ENCODE measurements around the gene KCNJ1.

DNA sequence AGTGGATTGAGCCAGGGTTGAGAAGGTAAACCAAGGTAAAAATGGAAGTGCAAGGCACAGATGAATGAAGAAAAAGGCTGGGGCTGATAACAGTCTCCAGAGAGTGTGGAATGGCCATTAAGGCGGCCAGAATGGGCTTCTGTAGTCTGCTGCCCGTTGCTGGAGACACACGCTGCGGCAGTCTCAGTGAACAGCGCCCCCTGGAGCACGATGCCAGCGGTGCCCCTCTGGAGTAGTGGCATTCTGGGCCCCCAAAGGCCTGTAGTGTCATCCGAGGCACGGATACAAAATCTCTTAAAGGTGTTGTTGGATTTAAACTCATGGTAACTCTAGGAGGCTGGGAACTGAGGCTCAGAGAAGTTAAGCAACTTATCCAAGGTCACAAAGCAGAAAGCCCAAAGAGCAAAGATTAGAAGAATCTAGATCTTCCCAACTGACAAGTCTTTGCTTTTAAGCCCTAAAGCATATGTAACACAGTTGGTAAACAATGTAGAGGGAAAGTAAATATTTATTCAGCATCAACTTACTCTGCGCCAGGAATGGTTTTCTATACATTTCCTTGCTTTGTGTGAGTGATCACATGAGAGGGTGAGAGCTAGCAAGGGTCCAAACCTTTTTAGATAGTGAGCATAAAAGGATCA is 18.2 kb downstream of the KCNJ1 start:
- TF ChIP-seq, protein P1, sequence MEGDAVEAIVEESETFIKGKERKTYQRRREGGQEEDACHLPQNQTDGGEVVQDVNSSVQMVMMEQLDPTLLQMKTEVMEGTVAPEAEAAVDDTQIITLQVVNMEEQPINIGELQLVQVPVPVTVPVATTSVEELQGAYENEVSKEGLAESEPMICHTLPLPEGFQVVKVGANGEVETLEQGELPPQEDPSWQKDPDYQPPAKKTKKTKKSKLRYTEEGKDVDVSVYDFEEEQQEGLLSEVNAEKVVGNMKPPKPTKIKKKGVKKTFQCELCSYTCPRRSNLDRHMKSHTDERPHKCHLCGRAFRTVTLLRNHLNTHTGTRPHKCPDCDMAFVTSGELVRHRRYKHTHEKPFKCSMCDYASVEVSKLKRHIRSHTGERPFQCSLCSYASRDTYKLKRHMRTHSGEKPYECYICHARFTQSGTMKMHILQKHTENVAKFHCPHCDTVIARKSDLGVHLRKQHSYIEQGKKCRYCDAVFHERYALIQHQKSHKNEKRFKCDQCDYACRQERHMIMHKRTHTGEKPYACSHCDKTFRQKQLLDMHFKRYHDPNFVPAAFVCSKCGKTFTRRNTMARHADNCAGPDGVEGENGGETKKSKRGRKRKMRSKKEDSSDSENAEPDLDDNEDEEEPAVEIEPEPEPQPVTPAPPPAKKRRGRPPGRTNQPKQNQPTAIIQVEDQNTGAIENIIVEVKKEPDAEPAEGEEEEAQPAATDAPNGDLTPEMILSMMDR (IDR thresholded peaks at IDR 0.05), result peak in 4 of 7 experiments; percentile 39 to 66 (median 48)
- TF ChIP-seq POLR2A (IDR thresholded peaks at IDR 0.05) (no peak), EP300 (IDR thresholded peaks at IDR 0.05) (no peak)

Measured in stomach (tissue), 4 donors.